ENCODE results near the gene CLSTN3.

- TF ChIP-seq CTCF (IDR thresholded peaks at IDR 0.05 in 2 of 3, conservative IDR thresholded peaks at IDR 0.05 in 1 of 3; ENCODE audit: insufficient read depth in 2 of 3, low read depth in 1 of 3, low read length in 3 of 3) (no peak), E2F1 (CRISPR knock-in tag; IDR thresholded peaks at IDR 0.05) (no peak)
These were observed 13.3 kb upstream of the CLSTN3 start for GRCh38 chr12:7116916-7117315.

All from K562 (cell line).